Kidney glomerular epithelial cell (primary cell): Measurements from ENCODE around the gene CTSZ.
"Not testable (repeated sequence)": the region's sequence is repeated elsewhere in the genome, so short reads cannot be mapped to it uniquely, and the experiment has no call there.

Experiments
- DNase-seq: peaks from one replicate; lab custom pipeline; 2025; lab: John Stamatoyannopoulos, UW

The CTSZ gene

DNA sequence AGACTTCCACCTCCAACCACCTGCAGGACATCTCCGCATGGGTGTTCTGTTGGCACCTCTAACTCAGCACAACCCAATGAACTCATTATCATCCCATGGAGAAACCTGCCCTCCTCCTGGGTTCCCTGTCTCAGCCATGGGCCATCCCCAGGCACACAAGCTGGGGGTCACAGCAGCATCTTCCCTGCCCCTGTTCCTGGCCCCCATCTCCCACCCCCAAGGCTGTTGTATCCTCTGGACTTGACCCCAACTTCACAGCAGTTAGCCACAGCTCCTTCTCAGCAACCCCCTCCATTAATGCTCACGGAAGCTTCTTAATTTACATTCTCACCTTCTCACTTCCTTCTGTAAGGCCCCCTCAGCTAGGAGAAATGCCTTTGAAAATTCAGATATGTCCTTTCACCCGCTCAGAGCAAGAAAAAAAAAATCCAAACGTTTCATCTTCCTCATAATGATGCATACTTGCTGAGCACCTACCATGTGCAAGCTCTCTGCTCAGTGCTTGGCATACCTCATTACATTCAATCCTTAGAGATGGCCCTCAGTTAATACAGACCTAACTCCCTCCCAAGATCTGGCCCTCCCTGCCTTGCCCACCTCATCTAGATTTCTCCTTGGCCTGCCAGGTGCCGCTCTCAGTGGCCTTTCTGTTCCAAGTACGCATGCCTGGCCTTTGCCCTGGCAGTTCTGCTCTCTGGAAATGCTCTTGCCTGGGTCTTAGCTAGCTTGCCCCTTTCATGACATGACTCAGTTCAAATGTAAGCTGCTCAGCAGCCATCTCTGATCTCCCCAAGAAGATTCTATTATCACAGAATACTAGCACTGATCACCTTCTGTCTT, 28.5 kb downstream of the CTSZ start:
- no peak for DNase-seq

DNA sequence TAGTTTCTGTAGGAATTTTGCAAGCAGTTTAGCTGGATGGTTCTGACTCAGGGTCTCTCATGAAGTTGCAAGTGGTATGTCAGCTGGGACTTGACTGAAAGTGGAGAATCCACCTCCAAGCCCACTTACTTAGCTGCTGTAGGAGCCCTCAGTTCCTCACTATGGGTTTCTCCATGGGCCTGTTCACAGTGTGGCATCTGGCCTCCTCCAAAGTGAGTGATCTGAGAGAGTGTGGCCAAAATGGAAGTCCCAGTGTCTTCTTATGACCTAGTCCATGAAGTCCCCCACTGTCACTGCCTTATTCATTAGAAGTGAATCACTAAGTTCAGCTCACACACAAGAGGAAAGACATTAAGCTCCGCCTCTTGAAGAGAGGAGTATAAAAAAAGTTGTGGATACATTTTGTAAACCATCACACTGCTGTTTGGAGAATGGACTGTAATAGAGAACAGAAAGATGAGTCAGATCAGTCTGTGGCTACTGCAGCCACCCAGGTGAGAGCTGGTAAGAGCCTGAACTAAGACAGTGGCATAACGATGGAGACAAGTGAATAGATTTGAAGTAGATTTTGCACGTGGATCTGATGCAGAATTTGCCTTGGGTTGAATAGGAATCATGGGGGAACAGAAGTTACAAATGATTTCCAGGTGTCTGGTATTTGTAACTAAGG, 30.9 kb downstream of the CTSZ start:
- no peak for DNase-seq

DNA sequence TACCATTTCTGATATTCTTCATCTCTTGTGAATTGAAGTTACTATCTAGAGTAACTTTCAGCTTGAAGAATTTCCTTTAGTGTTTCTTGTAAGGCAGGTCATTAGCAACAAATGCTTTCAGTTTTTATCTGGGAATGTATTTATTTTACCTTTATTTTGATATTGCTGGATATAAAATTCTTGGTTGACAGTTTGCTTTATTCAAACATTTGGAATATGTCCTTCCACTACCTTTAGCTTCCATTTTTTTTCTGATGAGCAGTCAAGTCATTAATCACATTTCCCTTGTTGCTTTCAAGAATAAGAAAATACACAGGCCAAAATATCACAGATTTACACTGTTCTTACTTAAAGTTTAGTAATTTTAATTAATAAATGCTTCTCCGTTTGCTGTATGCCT, 31.7 kb downstream of the CTSZ start:
- no peak for DNase-seq

DNA sequence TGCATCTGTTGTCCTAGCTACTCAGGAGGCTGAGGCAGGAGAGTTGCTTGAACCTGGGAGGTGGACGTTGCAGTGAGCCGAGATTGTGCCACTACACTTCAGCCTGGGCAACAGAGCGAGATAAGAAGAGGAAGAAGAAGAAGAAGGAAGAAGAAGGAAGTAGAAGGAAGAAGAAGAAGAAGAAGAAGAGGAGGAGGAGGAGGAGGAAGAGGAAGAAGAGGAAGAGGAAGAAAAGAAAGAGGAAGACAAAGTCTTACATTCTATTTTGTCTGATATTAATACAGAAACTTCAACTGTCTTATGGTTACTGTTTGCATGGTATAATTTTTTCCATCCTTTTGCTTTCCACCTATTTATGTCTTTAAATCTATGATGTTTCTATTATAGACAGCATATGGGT, 33.2 kb downstream of the CTSZ start:
- no peak for DNase-seq

DNA sequence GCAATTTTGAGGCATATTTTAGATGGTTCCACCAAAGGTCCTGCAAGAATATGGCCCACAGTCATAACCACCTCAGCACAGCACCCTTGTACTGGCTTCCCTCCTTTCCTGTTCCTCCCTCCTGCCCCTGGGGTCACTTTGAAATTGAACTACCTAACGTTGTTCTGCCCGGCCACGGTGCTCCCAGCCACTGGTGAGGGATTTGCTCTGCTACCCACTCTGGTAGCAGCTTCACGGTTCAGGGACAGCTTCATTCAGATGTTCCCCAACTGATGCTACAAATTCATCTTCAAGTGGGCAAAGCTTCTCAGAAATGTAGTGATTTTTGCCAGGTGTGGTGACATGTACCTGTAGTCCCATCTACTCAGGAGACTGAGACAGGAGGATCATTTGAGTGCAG, 33.9 kb downstream of the CTSZ start:
- DNase-seq, result no peak

DNA sequence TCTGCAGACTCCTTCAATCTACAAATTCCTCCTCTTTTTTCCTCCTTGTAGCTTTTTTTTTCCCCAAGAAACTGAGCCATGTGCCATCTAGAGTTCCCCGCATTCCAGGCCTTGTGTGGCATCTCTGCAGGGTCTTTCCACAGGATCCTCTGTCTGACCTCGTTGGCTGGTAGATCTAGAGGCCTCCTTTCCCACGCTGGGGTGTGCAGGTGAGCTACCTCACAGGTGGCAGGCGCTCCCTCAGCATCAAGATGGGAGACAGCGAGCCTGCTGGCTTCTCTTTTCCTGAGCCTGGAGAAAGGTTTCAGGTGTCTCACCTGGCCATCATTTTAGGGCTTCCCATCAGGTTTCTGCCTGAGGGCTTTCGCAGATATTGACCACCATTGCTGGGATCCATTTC, 35.6 kb downstream of the CTSZ start:
- DNase-seq, result no peak

DNA sequence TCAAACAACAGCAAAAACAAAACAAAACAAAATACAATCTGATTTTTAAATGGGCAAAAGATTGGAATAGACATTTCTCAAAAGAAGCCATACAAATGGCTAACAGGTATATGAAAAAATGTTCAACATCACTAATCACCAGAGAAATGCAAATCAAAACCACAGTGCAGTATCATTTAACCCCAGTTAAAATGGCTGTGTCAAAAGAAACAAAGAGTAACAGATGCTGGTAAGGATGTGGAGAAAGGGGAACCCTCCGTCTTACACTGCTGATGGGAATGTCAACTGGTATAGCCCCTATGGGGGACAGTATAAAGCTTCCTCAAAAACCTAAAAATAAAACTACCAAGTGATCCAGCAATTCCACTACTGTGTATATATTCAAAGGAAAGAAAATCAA, 36.9 kb downstream of the CTSZ start:
- DNase-seq, result no peak

DNA sequence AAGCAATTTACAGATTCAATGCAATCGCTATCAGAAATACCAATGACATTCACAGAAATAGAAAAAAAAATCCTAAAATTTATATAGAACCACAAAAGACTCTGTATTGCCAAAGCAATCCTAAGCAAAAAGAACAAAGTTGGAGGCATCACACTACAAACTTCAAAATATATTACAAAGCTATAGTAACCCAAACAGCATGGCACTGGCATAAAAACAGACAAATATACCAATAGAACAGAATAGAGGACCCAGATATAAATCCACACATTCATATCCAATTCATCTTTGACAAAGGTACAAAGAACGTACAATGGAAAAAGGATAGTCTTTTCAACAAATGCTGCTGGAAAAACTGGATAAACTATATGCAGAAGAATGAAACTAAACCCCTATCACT, 37.6 kb downstream of the CTSZ start:
- no peak for DNase-seq

DNA sequence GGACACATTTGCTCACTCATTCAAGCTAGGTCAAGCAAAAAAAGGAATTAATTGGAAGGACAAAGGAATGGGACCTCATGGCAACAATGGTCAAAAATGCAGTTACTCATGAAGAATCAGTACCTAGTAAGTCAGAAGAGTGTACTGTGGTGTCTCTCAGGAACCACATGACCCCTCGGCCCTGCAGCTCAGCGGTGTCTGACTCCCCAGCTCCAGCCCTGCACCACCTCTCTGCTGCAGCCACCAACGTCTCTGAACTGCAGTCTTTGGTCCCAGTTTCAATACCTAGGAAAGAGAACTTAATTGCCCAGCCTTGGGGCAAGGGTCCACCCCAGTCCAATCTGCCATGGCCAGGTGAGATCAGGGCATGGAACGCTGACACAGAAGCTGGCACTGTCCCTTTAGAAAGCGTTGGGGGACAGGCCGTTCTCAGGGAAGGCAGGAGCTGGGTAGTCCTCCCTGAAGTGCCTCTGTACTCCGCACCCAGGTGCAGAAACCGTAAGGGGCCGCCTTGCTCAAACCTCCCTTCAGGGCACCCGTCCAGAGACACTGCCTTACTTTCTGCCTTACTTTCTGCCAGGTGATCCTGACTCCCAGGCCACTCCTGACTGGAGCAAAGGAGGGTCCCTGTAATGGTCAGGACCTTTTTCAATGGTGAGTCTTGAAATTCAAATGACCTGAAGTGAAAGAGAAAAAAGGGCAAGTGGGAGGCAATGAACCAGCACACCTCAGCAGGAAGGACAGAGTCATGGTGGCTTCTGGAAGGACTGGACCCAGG, 39.2 kb downstream of the CTSZ start:
- no peak for DNase-seq

DNA sequence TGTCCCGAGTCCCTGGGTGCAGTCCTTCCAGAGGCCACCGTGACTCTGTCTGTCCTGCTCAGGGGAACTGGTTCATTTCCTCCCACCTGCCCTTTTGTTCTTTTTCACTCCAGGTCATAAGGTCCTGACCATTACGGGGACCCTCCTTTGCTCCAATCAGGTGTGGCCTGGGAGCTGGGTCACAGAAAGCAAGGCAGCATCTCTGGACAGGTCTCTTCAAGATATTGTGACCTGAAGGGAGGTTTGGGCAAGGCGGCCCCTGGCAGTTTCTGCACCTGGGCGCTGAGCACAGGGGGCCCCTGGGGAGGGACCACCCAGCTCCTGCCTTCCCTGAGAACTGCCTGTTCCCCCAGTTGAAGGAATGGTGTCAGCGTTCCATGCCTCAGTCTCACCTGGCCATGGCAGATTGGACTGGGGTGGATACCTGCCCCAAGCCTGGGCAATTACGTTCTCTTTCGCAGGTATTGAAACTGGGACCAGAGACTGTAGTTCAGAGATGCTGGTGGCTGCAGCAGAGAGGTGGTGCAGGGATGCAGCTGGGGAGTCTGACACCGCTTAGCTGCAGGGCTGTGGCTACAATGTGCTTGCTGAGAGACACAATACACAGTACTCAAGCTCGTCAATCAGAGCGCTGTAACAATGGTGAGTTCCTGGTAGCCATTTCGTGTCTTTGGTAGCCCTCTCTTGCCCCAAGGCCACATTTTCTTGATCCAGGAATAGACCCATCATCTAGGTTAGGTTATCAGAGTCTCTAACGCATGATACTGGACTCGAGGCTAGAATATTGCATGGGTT, 41.6 kb downstream of the CTSZ start:
- no peak for DNase-seq

DNA sequence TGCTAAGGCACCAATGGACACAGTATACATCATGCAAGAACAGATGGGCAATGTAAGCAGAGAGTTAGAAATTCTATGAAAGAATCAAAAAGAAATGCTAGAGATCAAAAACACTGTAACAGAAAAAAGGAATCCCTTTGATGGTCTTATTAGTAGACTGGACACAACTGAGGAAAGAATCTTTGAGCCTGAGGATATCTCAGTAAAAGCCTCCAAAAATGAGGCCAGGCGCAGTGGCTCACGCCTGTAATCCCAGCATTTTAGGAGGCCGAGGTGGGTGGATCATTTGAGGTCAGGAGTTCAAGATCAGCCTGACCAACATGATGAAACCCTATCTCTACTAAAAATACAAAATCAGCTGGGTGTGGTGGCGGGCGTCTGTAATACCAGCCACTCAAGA, 43.1 kb downstream of the CTSZ start:
- not testable (repeated sequence) for DNase-seq

DNA sequence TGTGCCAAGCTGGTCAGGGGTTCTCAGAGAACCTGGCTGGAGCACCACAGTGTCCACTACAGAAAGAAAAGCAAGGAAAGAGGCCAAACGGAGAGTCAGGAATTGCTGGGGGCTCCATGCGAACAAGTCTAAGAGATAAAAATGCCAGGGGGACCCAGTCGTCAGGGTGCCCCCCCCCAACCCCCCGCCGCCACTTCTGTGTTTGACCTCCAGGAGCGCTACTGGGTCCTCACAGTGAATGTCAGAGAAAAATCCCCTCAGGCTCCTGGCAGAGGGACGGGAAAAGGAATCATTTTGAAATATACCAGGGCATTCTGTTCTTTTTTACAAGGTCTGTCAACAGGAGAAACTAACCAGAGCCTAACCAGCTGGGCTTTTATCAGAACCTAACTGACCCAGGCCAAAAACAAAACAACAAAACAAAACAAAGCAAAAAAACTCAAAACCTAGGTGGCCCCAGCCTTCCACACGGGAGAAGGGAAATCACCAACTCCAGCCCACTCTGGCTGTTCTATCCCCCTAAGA, 43.9 kb downstream of the CTSZ start:
- DNase-seq, result no peak

DNA sequence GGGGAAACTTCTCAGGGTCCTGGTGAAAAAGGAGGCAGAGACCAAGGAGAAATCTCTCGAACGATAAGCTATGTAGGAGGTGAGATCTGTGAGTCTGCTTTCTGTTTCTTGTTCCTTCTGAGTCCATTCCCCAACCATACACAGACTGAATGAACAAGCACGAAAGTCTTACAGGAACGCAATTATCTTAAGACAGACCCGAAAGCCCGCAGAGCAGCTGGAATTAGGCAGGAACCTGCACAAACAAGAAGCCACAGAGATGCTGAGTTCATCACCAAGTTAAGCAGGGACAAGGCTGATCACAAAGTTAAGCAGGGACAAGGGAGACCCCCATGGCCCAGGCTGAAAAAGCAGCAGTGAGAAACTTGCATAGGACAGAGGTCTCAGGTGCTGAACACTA, 47.4 kb downstream of the CTSZ start:
- DNase-seq, result no peak

DNA sequence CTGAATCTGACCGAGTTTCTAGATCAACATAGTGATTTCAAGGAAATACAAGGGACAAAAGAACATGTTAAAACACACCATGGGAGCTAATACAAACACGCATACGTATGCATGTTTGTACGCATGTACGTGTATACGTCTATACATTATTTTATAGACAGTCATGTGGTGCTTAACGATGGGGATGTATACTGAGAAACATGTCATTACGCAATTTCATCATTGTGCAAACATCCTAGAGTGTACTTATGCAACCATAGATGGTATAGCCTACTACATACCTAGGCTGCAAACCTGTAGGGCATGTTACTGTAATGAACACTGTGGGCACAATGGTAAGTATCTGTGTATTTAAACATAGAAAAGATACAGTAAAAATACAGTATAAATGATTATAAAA, 51.0 kb downstream of the CTSZ start:
- no peak for DNase-seq

DNA sequence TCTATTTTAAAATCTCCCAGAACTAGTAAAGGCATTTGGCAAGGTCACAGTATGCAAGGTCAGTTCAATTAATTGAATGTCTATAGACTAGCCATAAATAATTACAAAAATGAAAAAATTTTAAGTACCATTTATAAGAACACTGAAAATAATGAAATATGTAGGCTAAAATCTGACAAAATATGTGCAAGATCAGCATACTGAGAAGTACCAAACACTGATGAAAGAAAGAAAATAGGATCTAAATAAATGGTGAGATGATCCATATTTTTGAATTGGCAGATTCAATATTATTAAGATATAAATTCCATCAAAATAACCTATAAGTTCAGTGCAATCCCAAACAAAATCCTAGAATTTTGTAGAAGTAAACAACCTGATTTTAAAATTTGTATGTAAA, 54.0 kb downstream of the CTSZ start:
- DNase-seq, result no peak

DNA sequence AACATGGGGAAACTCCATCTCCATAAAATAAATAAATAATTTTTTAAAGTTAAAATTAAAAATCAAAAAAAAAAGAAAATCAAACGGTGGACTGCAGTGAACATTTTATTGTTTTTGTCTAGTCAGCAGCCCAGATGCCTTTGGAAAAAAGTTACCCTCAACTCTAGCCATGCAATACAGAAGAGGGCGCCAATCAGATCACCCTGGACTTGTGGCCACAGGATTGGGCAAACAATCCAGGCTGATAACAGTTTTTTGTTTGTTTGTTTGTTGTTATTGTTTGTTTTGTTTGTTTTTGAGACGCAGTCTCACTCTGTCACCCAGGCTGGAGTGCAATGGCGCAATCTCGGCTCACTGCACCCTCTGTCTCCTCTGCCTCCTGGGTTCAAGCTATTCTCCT, 56.5 kb downstream of the CTSZ start:
- no peak for DNase-seq

DNA sequence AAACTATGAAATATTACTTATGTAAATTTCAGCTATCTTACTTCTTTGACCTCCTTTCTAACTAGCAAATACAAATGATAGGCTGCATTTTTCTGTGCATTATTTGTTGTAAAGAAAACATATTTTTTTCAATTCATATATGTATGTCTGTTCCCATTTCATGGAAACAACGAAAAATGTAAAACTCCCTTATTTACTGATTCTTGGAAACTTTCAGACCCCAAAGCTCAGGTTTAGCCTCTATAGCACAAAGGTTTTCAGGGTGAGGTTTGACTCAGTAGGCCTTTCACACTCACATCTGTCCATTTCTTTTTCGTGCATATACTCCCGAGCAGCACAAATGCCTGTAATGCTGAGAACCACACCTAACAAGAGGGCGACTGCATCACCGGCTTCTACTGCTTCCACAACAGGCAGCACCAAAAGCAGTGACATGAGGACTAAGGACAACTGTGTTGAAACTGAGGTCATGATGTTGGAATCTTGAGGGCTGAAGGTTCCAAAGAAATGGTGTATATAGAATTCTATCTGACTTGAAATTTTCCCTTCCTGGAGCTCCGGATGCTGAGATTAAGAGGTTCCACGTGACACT, 59.2 kb downstream of the CTSZ start:
- not testable (repeated sequence) for DNase-seq

DNA sequence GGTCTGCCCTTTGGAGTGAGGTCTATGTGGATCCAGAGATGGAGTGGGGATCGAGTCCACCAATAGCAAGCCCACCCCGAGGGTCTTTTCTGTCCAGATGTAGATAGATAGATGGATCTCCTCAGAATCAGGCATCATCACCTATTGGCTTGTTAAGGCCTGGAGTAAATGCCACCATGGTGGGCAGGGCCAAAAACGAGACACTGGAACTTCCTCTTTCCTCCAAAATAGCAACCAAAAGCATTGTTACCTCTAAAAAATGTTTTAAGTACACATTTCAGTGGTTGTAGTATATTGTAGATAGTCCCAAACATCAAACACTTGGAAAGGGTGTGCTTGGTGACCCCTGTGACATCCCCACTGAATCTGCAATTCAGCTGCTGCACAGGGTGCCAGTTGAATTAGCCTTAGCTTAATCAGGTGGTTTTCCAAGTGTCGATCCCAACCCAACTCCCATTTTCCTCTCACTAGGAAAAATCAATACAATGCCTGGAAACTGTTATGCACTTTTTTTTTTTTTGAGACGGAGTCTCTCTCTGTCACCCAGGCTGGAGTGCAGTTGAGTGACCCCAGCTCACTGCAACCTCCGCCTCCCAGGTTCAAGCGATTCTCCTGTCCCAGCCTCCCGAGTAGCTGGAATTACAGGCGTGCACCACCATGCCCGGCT, 61.0 kb downstream of the CTSZ start:
- no peak for DNase-seq
